Measurements from ENCODE around the gene TCERG1L. TPM values are rescaled to one million over a fixed set of nuclear protein-coding genes. Genes with fewer than 3 reads are reported as not detected.
"Not testable (repeated sequence)": the region's sequence is repeated elsewhere in the genome, so short reads cannot be mapped to it uniquely, and the experiment has no call there.

Gene TCERG1L
- total RNA-seq, 2 donors from 2014 or later, result not detected

DNA sequence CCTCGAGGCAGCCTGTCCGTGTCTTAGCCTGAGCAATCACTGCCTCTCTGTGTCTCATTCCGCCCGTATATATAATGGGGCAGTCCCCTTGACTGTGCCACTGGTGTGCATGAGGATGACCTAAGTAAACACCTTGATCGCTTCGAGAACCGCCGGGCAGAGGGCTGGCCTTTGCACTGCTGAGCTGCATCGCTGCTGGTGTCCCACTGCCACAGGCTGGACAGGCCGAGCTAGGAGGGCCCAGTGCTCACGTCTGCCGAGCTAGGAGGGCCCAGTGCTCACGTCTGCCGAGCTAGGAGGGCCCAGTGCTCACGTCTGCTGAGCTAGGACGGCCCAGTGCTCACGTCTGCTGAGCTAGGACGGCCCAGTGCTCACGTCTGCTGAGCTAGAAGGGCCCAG is 232.6 kb downstream of the TCERG1L start:
- not testable (repeated sequence) for H3K27ac Mint-ChIP-seq; H3K4me1 Mint-ChIP-seq; H3K36me3 Mint-ChIP-seq (ENCODE audit: low read depth); H3K4me3 Mint-ChIP-seq; DNase-seq; ATAC-seq; H3K27me3 Mint-ChIP-seq; H3K9me3 ChIP-seq (ENCODE audit: control insufficient read depth, low read length, poor library complexity, severe bottlenecking)

DNA sequence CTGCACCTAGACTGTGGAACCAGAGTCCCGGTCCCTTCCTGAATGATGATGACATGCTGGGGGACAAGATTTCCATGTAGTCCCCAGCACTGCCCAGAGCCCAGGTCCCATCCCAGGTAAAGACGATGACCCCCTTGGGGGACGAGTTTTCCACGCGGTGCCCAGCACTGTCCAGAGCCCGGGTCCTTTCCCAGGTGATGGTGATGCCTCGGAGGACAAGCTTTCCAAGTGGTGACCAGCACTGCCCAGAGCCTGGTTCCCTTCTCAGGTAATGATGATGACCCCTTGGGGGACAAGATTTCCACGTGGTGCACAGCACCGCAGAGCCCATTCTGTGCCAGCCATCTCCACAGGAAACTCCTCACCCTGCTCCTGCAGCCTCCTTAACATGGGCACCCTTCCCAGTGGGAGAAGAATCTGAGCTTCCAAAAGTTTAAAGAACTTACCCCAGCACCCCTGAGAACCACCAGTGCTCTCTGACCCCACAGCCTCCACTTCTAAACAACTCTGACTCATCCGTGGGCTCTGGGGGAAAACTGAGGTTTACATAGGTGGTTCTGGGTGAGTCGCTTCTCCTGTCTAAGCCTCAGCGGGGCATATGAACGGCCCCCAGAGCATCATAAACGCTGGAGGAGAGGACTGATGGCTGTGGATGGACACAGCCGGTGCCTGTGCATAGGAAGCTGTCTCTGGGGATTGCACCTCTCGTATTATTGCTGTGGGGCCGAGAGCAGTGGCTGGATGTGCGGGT is 233.2 kb downstream of the TCERG1L start:
- Mint-ChIP-seq H3K36me3 (ENCODE audit: low read depth) (no peaks in the 10 kb centered on the region), H3K27ac (no peak overlapping the region), H3K4me1 (no peaks in the 10 kb centered on the region), H3K4me3 (no peak overlapping the region), H3K27me3 (peaks cover 8% of the 10 kb centered on the region)
- ATAC-seq (no peak), DNase-seq (no peak)
- no peaks in the 10 kb centered on the region for H3K9me3 ChIP-seq (ENCODE audit: control insufficient read depth, low read length, poor library complexity, severe bottlenecking)

DNA sequence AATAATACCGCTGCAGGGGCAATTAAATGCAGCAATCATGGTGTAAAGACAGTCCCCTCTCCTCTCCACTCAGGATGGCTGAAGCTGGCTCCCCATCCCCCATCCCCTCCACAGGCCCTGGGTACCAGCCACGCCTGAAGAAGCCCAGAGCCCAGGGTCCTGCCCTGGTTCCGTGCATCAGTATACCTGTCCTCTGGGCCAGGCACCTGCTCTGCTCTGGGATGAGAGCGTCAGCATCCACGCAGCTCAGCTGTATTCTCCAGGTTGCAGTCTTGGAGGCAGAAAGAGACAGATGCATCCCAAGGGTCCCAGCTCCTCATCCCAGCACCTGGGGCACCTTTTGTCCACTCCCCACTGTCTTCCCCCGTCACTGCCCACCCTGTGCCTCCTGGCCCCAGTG is 233.8 kb downstream of the TCERG1L start:
- ATAC-seq (no peak), DNase-seq (no peak)
- H3K27me3 Mint-ChIP-seq, result peaks cover 8% of the 10 kb centered on the region
- no peak overlapping the region for H3K27ac Mint-ChIP-seq
- no peak overlapping the region for H3K4me3 Mint-ChIP-seq
- no peaks in the 10 kb centered on the region for H3K4me1 Mint-ChIP-seq
- H3K36me3 Mint-ChIP-seq (ENCODE audit: low read depth), result no peaks in the 10 kb centered on the region
- no peaks in the 10 kb centered on the region for H3K9me3 ChIP-seq (ENCODE audit: control insufficient read depth, low read length, poor library complexity, severe bottlenecking)

DNA sequence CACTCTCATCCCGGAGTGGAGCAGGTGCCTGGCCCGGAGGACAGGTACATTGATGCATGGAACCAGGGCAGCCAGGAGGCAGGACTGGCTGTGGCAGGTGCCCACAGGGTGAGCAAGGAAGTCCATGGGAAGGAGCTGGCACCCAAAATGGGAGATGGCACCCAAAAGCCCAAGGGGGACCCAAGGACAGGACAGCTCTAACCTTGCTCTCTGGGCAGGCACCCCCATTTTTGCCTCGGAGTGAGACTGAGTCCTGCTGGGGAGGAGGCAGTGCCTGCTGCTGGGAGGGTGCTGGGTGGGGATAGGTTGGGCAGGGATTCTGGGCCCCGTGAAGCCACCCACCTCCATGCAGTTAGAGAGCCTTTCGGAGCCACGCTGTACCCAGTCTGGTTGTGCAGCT is 234.5 kb downstream of the TCERG1L start:
- H3K36me3 Mint-ChIP-seq (ENCODE audit: low read depth), result no peaks in the 10 kb centered on the region
- no peak for DNase-seq
- H3K4me3 Mint-ChIP-seq, result no peak overlapping the region
- peaks cover 8% of the 10 kb centered on the region for H3K27me3 Mint-ChIP-seq
- H3K4me1 Mint-ChIP-seq, result no peaks in the 10 kb centered on the region
- no peak overlapping the region for H3K27ac Mint-ChIP-seq
- no peak for ATAC-seq
- H3K9me3 ChIP-seq (ENCODE audit: control insufficient read depth, low read length, poor library complexity, severe bottlenecking), result no peaks in the 10 kb centered on the region

- Mint-ChIP-seq H3K27me3 (peaks cover 5% of the 10 kb centered on the region), H3K27ac (no peak overlapping the region), H3K4me1 (no peaks in the 10 kb centered on the region), H3K4me3 (no peak overlapping the region), H3K36me3 (ENCODE audit: low read depth) (no peaks in the 10 kb centered on the region)
- DNase-seq (no peak), ATAC-seq (no peak)
- no peaks in the 10 kb centered on the region for H3K9me3 ChIP-seq (ENCODE audit: control insufficient read depth, low read length, poor library complexity, severe bottlenecking)
Observed at GRCh38 chr10:131076356-131076755, 235.2 kb downstream of the TCERG1L start.

DNA sequence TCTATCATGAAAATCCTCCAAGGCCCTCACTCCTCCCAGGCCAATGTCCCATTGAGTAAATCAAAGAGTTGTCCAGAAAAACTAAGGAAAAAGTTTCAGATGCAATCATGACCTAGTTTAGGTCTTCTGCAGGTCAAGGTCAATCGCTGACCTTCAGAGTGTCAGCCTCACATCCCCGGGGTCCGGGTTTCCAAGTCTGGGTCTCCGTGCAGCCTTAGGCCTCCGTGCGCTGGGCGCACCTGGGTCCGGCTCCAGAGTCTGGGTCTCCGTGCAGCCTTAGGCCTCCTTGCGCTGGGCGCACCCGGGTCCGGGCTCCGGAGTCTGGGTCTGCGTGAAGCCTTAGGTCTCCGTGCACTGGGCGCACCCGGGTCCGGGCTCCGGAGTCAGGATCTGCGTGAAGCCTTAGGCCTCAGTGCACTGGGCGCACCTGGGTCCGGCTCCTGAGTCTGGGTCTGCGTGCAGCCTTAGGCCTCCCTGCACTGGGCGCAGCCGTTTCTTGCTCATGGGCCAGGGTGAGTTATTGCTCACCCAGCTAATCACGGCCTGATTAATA is 236.2 kb downstream of the TCERG1L start:
- Mint-ChIP-seq H3K27ac (no peak overlapping the region), H3K36me3 (ENCODE audit: low read depth) (no peaks in the 10 kb centered on the region)

DNA sequence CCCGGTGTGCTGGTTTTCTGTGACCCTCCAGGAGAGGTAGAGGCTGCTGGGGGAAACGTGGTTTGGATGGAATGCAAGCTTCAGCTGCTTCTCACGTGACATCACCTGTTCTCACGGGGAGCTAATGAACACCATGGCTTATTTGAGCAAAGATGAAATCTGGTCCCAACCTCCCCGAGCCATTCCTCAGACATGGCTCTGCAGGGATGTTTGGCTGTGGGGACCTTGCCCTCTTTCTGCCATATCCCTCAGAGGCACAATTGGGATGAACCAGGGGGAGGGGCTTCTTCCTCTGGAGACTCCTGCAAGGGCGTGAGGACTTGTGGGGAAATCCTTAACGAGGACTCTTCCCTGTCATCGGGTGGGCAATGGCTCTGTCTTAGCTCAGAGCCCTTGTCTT is 236.8 kb downstream of the TCERG1L start:
- H3K36me3 Mint-ChIP-seq (ENCODE audit: low read depth), result no peaks in the 10 kb centered on the region
- no peak overlapping the region for H3K27ac Mint-ChIP-seq
- no peak for ATAC-seq
- DNase-seq, result no peak
- no peaks in the 10 kb centered on the region for H3K9me3 ChIP-seq (ENCODE audit: control insufficient read depth, low read length, poor library complexity, severe bottlenecking)
- no peaks in the 10 kb centered on the region for H3K27me3 Mint-ChIP-seq
- no peak overlapping the region for H3K4me3 Mint-ChIP-seq
- H3K4me1 Mint-ChIP-seq, result no peaks in the 10 kb centered on the region

More for the DNA sequence above, 236.2 kb downstream of the TCERG1L start:
- H3K27me3 Mint-ChIP-seq, result peaks cover 4% of the 10 kb centered on the region
- H3K4me3 Mint-ChIP-seq, result no peak overlapping the region
- no peaks in the 10 kb centered on the region for H3K4me1 Mint-ChIP-seq
- DNase-seq, result no peak
- no peak for ATAC-seq
- no peaks in the 10 kb centered on the region for H3K9me3 ChIP-seq (ENCODE audit: control insufficient read depth, low read length, poor library complexity, severe bottlenecking)

GRCh38 chr10:131073469-131074035 is 238.0 kb downstream of the TCERG1L start:
- Mint-ChIP-seq H3K27ac (no peak overlapping the region), H3K36me3 (ENCODE audit: low read depth) (no peaks in the 10 kb centered on the region), H3K27me3 (no peaks in the 10 kb centered on the region), H3K4me1 (no peaks in the 10 kb centered on the region), H3K4me3 (no peak overlapping the region)
- DNase-seq (no peak), ATAC-seq (no peak)
- H3K9me3 ChIP-seq (ENCODE audit: control insufficient read depth, low read length, poor library complexity, severe bottlenecking), result no peaks in the 10 kb centered on the region

- Mint-ChIP-seq H3K4me3 (no peak overlapping the region), H3K27me3 (no peaks in the 10 kb centered on the region), H3K27ac (no peak overlapping the region), H3K4me1 (no peaks in the 10 kb centered on the region), H3K36me3 (ENCODE audit: low read depth) (no peaks in the 10 kb centered on the region)
- no peaks in the 10 kb centered on the region for H3K9me3 ChIP-seq (ENCODE audit: control insufficient read depth, low read length, poor library complexity, severe bottlenecking)
- ATAC-seq, result no peak
- DNase-seq, result no peak
Observed at GRCh38 chr10:131072651-131073468, 238.7 kb downstream of the TCERG1L start.

GRCh38 chr10:131071721-131072120 is 239.8 kb downstream of the TCERG1L start:
- peaks cover 4% of the 10 kb centered on the region for H3K27me3 Mint-ChIP-seq
- H3K4me1 Mint-ChIP-seq, result peaks cover 2% of the 10 kb centered on the region
- DNase-seq (no peak), ATAC-seq (no peak)
- H3K9me3 ChIP-seq (ENCODE audit: control insufficient read depth, low read length, poor library complexity, severe bottlenecking), result no peaks in the 10 kb centered on the region
- no peaks in the 10 kb centered on the region for H3K36me3 Mint-ChIP-seq (ENCODE audit: low read depth)
- no peak overlapping the region for H3K4me3 Mint-ChIP-seq
- H3K27ac Mint-ChIP-seq, result no peak overlapping the region

- Mint-ChIP-seq H3K4me3 (no peak overlapping the region), H3K36me3 (ENCODE audit: low read depth) (no peaks in the 10 kb centered on the region), H3K27ac (no peak overlapping the region), H3K27me3 (peaks cover 4% of the 10 kb centered on the region), H3K4me1 (peaks cover 2% of the 10 kb centered on the region)
- ATAC-seq (no peak), DNase-seq (no peak)
- no peaks in the 10 kb centered on the region for H3K9me3 ChIP-seq (ENCODE audit: control insufficient read depth, low read length, poor library complexity, severe bottlenecking)
Observed at GRCh38 chr10:131070856-131071255, 240.7 kb downstream of the TCERG1L start.

- ATAC-seq, result no peak
- no peak for DNase-seq
- H3K9me3 ChIP-seq (ENCODE audit: control insufficient read depth, low read length, poor library complexity, severe bottlenecking), result no peaks in the 10 kb centered on the region
- H3K27ac Mint-ChIP-seq, result no peak overlapping the region
- H3K4me1 Mint-ChIP-seq, result peaks cover 2% of the 10 kb centered on the region
- H3K4me3 Mint-ChIP-seq, result no peak overlapping the region
- H3K36me3 Mint-ChIP-seq (ENCODE audit: low read depth), result no peaks in the 10 kb centered on the region
- peaks cover 21% of the 10 kb centered on the region for H3K27me3 Mint-ChIP-seq
Observed at GRCh38 chr10:131068760-131069159, 242.8 kb downstream of the TCERG1L start.

DNA sequence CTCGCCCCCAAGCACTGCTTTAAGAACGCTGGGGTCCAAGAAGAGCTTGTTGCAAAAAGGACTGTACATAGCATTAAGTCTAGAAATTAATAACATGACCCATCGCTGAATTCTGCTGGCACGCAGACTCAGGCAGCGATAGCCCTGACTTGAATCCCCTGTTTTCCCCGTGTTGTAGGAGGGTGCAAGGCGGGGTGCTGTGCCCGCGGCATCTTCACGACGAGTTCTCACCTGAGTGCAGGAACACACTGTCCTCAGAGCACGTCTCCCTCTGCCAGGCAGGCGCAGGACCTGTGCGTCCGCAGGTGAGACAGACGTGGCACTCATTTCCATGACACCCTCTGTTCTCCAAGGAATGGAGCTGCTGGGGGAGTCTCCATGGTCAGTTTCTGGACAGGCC is 243.2 kb downstream of the TCERG1L start:
- H3K27me3 Mint-ChIP-seq, result peaks cover 26% of the 10 kb centered on the region
- H3K9me3 ChIP-seq (ENCODE audit: control insufficient read depth, low read length, poor library complexity, severe bottlenecking), result no peaks in the 10 kb centered on the region
- no peaks in the 10 kb centered on the region for H3K36me3 Mint-ChIP-seq (ENCODE audit: low read depth)
- no peak for ATAC-seq
- no peak overlapping the region for H3K4me3 Mint-ChIP-seq
- DNase-seq, result no peak
- H3K27ac Mint-ChIP-seq, result no peak overlapping the region
- H3K4me1 Mint-ChIP-seq, result peaks cover 2% of the 10 kb centered on the region

Data from T-helper 17 cell (primary cell).